Ovary (tissue), 3 donors: ENCODE measurements around the gene HMGB1.

Experiments used
- EP300 ChIP-seq: sonication (generic); formaldehyde crosslinking; IDR thresholded peaks from one replicate; pipeline ENCODE4 v1.6.1; 2017; ENCODE audit warnings: antibody characterized with exemption
- TF ChIP-seq, protein P1 (sequence below), 3 donors: fragments of 450-650 bp in 2 of 3; fragments of 200-600 bp in 1 of 3; IDR thresholded peaks; one replicate each; pipeline versions ENCODE4 v1.5.1 to v1.8.0; 2016 to 2022; ENCODE audit warnings: antibody characterized with exemption in 3 of 3, mild to moderate bottlenecking in 1 of 3
- donor health status: DM: no; HTN: no; CAD: no.

DNA sequence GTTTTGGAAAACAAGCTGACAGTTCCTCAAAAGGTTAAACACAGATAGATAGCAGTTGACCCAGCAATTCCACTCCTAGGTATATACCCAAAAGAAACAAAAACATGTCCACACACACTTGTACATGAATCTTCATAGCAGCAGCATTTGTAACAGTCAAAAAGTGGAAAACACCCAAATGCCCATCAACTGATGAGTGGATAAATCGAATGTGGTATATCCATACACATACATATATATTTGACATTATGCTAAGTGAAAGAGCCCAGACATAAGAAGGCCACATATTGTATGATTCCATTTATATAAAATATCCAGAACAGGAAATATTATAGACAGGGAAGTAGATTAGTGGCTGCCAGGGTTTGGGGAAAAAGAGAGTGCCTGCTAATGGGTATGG, 7.9 kb upstream of the HMGB1 start:
- TF ChIP-seq, protein P1, sequence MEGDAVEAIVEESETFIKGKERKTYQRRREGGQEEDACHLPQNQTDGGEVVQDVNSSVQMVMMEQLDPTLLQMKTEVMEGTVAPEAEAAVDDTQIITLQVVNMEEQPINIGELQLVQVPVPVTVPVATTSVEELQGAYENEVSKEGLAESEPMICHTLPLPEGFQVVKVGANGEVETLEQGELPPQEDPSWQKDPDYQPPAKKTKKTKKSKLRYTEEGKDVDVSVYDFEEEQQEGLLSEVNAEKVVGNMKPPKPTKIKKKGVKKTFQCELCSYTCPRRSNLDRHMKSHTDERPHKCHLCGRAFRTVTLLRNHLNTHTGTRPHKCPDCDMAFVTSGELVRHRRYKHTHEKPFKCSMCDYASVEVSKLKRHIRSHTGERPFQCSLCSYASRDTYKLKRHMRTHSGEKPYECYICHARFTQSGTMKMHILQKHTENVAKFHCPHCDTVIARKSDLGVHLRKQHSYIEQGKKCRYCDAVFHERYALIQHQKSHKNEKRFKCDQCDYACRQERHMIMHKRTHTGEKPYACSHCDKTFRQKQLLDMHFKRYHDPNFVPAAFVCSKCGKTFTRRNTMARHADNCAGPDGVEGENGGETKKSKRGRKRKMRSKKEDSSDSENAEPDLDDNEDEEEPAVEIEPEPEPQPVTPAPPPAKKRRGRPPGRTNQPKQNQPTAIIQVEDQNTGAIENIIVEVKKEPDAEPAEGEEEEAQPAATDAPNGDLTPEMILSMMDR (IDR thresholded peaks at IDR 0.05), result no peak
- TF ChIP-seq EP300, result no peak
